Measurements from ENCODE around the gene USH2A. TPM values are rescaled to one million over a fixed set of nuclear protein-coding genes. Genes with fewer than 3 reads are reported as not detected.

USH2A gene
- total RNA-seq, 1 donor from 2014 or later = 0.02 TPM

DNA sequence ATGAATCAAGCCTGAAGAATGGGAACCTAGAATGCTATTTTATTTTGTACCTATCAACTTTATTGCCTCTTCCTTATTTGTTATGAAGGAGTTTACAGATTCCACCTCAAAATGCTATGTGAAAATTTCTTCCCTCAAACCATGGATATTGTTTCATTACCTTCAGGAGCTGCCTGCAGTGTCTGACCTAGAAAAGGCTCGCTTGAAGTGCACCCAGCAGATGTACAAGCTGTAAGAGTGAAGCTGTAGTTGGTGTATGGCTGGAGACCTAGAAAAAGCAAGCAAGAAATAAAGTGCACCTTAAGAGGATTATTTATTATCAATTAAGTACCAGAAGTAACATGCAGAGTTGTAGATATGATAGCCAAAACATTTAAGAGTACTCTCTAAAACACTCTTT, 656.7 kb downstream of the USH2A start:
- H3K36me3 ChIP-seq (ENCODE audit: insufficient read depth, low read length) = no peaks in the 10 kb centered on the region
- no peak overlapping the region for H3K4me3 Mint-ChIP-seq (ENCODE audit: unreplicated experiment)
- FAIRE-seq = no peak
- H3K27ac ChIP-seq (ENCODE audit: low read depth, low read length) = no peak overlapping the region
- no peaks in the 10 kb centered on the region for H3K9me3 Mint-ChIP-seq (ENCODE audit: unreplicated experiment)
- H3K9ac ChIP-seq (ENCODE audit: low read length) = no peak overlapping the region
- H3K36me3 Mint-ChIP-seq (ENCODE audit: low read depth, unreplicated experiment) = no peaks in the 10 kb centered on the region
- no peaks in the 10 kb centered on the region for H3K79me2 ChIP-seq (ENCODE audit: insufficient read depth, low read length)
- H3K4me2 ChIP-seq (ENCODE audit: low read length) = no peak overlapping the region
- no peaks in the 10 kb centered on the region for H3K27me3 ChIP-seq (ENCODE audit: insufficient read depth, low read length)
- H2AFZ ChIP-seq (ENCODE audit: low read depth, low read length) = no peak overlapping the region
- DNase-seq (ENCODE audit: low read depth) = no peak
- no peaks in the 10 kb centered on the region for H3K4me1 ChIP-seq (ENCODE audit: insufficient read depth, low read length)
- no peak overlapping the region for H3K27ac Mint-ChIP-seq (ENCODE audit: unreplicated experiment)
- H3K27me3 Mint-ChIP-seq (ENCODE audit: low read depth, unreplicated experiment) = no peaks in the 10 kb centered on the region
- H3K4me1 Mint-ChIP-seq (ENCODE audit: low read depth, unreplicated experiment) = no peaks in the 10 kb centered on the region
- H4K20me1 ChIP-seq (ENCODE audit: insufficient read depth, low read length) = no peaks in the 10 kb centered on the region
- H3K4me3 ChIP-seq (ENCODE audit: insufficient read depth, low read depth, low read length) = no peak overlapping the region
- H3K9me3 ChIP-seq (ENCODE audit: insufficient read depth, low read depth, low read length) = no peaks in the 10 kb centered on the region
- TF ChIP-seq EZH2 (IDR thresholded peaks at IDR 0.05; ENCODE audit: insufficient read depth, low read length) = no peak
- TF ChIP-seq, protein P1, sequence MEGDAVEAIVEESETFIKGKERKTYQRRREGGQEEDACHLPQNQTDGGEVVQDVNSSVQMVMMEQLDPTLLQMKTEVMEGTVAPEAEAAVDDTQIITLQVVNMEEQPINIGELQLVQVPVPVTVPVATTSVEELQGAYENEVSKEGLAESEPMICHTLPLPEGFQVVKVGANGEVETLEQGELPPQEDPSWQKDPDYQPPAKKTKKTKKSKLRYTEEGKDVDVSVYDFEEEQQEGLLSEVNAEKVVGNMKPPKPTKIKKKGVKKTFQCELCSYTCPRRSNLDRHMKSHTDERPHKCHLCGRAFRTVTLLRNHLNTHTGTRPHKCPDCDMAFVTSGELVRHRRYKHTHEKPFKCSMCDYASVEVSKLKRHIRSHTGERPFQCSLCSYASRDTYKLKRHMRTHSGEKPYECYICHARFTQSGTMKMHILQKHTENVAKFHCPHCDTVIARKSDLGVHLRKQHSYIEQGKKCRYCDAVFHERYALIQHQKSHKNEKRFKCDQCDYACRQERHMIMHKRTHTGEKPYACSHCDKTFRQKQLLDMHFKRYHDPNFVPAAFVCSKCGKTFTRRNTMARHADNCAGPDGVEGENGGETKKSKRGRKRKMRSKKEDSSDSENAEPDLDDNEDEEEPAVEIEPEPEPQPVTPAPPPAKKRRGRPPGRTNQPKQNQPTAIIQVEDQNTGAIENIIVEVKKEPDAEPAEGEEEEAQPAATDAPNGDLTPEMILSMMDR (IDR thresholded peaks at IDR 0.05; ENCODE audit: insufficient read depth, low read depth, low read length) = no peak

DNA sequence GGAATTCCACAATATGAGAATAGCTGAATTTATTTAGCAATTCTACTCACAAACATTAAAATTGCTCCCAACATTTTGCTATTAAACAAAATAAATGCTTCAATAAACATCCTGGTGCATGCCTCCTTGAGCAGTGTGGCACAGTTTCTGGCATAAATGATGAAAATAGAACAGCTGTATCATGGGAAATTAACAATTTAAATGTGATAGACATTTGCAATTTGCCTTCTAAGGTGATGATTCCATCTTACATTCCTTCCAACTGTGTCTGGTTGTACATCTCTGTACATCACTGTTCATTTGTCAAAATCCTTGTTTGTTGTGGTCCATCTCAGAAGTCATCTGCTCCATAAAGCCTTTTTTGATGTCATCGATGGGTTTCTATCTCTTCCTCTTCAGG, 657.4 kb downstream of the USH2A start:
- no peak for DNase-seq (ENCODE audit: low read depth)
- no peaks in the 10 kb centered on the region for H3K27me3 ChIP-seq (ENCODE audit: insufficient read depth, low read length)
- no peaks in the 10 kb centered on the region for H3K36me3 ChIP-seq (ENCODE audit: insufficient read depth, low read length)
- TF ChIP-seq, protein P1 (IDR thresholded peaks at IDR 0.05; ENCODE audit: insufficient read depth, low read depth, low read length) = no peak
- TF ChIP-seq EZH2 (IDR thresholded peaks at IDR 0.05; ENCODE audit: insufficient read depth, low read length) = no peak
- no peaks in the 10 kb centered on the region for H3K4me1 Mint-ChIP-seq (ENCODE audit: low read depth, unreplicated experiment)
- H3K9ac ChIP-seq (ENCODE audit: low read length) = no peak overlapping the region
- H3K27ac ChIP-seq (ENCODE audit: low read depth, low read length) = no peak overlapping the region
- H2AFZ ChIP-seq (ENCODE audit: low read depth, low read length) = no peak overlapping the region
- H3K4me1 ChIP-seq (ENCODE audit: insufficient read depth, low read length) = no peaks in the 10 kb centered on the region
- no peaks in the 10 kb centered on the region for H3K36me3 Mint-ChIP-seq (ENCODE audit: low read depth, unreplicated experiment)
- no peaks in the 10 kb centered on the region for H4K20me1 ChIP-seq (ENCODE audit: insufficient read depth, low read length)
- H3K4me3 ChIP-seq (ENCODE audit: insufficient read depth, low read depth, low read length) = no peak overlapping the region
- H3K9me3 ChIP-seq (ENCODE audit: insufficient read depth, low read depth, low read length) = no peaks in the 10 kb centered on the region
- no peak for FAIRE-seq
- H3K27ac Mint-ChIP-seq (ENCODE audit: unreplicated experiment) = no peak overlapping the region
- no peaks in the 10 kb centered on the region for H3K27me3 Mint-ChIP-seq (ENCODE audit: low read depth, unreplicated experiment)
- no peaks in the 10 kb centered on the region for H3K79me2 ChIP-seq (ENCODE audit: insufficient read depth, low read length)
- no peak overlapping the region for H3K4me3 Mint-ChIP-seq (ENCODE audit: unreplicated experiment)
- H3K4me2 ChIP-seq (ENCODE audit: low read length) = no peak overlapping the region
- no peaks in the 10 kb centered on the region for H3K9me3 Mint-ChIP-seq (ENCODE audit: unreplicated experiment)

DNA sequence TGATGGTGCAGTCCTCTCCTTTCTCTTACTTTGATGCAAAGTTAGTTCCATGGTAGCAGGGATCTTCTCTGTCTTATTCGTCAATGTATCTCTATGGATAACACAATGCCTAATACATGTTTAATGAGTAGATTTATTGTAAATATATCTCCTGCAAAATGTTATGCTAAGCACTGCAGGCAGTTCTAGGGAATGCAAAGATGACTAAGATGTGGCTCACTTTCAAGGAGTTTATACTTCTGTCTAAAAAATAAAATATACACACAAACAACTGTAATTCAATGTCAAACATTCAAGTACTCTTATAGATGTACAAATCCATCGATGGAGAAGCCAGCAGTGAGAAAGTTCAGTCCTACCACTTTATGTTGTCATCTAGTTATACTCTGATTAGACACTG, 661.8 kb downstream of the USH2A start:
- FAIRE-seq = no peak
- Histone ChIP-seq H3K9me3 (ENCODE audit: insufficient read depth, low read depth, low read length) (no peaks in the 10 kb centered on the region), H3K9ac (ENCODE audit: low read length) (no peak overlapping the region), H4K20me1 (ENCODE audit: insufficient read depth, low read length) (no peaks in the 10 kb centered on the region), H3K27ac (ENCODE audit: low read depth, low read length) (no peak overlapping the region), H3K4me2 (ENCODE audit: low read length) (no peak overlapping the region), H3K27me3 (ENCODE audit: insufficient read depth, low read length) (no peaks in the 10 kb centered on the region), H3K4me3 (ENCODE audit: insufficient read depth, low read depth, low read length) (no peak overlapping the region), H3K36me3 (ENCODE audit: insufficient read depth, low read length) (no peaks in the 10 kb centered on the region), H2AFZ (ENCODE audit: low read depth, low read length) (no peak overlapping the region), H3K79me2 (ENCODE audit: insufficient read depth, low read length) (no peaks in the 10 kb centered on the region), H3K4me1 (ENCODE audit: insufficient read depth, low read length) (no peaks in the 10 kb centered on the region)
- TF ChIP-seq, protein P1 (IDR thresholded peaks at IDR 0.05; ENCODE audit: insufficient read depth, low read depth, low read length) = no peak
- no peaks in the 10 kb centered on the region for H3K4me1 Mint-ChIP-seq (ENCODE audit: low read depth, unreplicated experiment)
- H3K27me3 Mint-ChIP-seq (ENCODE audit: low read depth, unreplicated experiment) = no peaks in the 10 kb centered on the region
- no peak overlapping the region for H3K27ac Mint-ChIP-seq (ENCODE audit: unreplicated experiment)
- H3K9me3 Mint-ChIP-seq (ENCODE audit: unreplicated experiment) = no peaks in the 10 kb centered on the region
- H3K4me3 Mint-ChIP-seq (ENCODE audit: unreplicated experiment) = no peak overlapping the region
- no peak for DNase-seq (ENCODE audit: low read depth)
- H3K36me3 Mint-ChIP-seq (ENCODE audit: low read depth, unreplicated experiment) = no peaks in the 10 kb centered on the region
